ENCODE data around the gene SEMA5A. TPM values are rescaled to one million over a fixed set of nuclear protein-coding genes. Genes with fewer than 3 reads are reported as not detected.
A peak's percentile ranks its signal among the peaks of the same experiment; 100 is the strongest.

Gene SEMA5A
- polyA plus RNA-seq, 1 experiment: 98.4 TPM

GRCh38 chr5:9063615-9064245 lies 482.1 kb downstream of the SEMA5A start:
- ChIA-PET CTCF (interaction anchor here (1.2 kb wide), 1 partner anchor 14 kb away, joined by 3 read pairs; no protein-coding TSS in a partner anchor), POLR2A (no interaction called here)
- TF ChIP-seq, protein P1, sequence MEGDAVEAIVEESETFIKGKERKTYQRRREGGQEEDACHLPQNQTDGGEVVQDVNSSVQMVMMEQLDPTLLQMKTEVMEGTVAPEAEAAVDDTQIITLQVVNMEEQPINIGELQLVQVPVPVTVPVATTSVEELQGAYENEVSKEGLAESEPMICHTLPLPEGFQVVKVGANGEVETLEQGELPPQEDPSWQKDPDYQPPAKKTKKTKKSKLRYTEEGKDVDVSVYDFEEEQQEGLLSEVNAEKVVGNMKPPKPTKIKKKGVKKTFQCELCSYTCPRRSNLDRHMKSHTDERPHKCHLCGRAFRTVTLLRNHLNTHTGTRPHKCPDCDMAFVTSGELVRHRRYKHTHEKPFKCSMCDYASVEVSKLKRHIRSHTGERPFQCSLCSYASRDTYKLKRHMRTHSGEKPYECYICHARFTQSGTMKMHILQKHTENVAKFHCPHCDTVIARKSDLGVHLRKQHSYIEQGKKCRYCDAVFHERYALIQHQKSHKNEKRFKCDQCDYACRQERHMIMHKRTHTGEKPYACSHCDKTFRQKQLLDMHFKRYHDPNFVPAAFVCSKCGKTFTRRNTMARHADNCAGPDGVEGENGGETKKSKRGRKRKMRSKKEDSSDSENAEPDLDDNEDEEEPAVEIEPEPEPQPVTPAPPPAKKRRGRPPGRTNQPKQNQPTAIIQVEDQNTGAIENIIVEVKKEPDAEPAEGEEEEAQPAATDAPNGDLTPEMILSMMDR (IDR thresholded peaks at IDR 0.05; ENCODE audit: insufficient read depth, low read depth, low read length): no peak
- Histone ChIP-seq H3K4me3 (ENCODE audit: low read depth, low read length) (no peak overlapping the region), H3K36me3 (ENCODE audit: control insufficient read depth, insufficient read depth, low read length) (peaks cover 11% of the 10 kb centered on the region), H3K27me3 (ENCODE audit: control insufficient read depth, insufficient read depth, low read length) (no peaks in the 10 kb centered on the region)
- DNase-seq (ENCODE audit: low read depth): no peak

DNA sequence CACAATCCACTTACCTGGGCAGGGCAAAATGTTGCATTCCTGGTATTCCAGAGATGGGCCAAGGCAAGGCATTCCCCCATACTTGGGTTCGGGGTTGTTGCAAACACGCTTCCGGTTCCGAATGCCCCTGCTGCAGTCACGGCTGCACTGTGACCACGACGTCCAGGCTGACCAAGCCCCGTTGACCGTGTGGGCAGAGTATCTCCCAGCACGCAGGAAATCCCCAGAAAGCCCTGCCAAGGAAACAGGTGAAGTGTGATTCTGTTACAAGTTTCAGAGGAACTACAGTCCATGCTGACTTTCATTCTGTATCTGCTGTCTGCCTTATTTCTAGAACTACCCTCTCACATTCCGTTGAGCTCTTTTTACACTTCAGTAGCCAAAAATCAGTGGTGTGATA lies 483.0 kb downstream of the SEMA5A start:
- POLR2A ChIA-PET: no interaction called here

DNA sequence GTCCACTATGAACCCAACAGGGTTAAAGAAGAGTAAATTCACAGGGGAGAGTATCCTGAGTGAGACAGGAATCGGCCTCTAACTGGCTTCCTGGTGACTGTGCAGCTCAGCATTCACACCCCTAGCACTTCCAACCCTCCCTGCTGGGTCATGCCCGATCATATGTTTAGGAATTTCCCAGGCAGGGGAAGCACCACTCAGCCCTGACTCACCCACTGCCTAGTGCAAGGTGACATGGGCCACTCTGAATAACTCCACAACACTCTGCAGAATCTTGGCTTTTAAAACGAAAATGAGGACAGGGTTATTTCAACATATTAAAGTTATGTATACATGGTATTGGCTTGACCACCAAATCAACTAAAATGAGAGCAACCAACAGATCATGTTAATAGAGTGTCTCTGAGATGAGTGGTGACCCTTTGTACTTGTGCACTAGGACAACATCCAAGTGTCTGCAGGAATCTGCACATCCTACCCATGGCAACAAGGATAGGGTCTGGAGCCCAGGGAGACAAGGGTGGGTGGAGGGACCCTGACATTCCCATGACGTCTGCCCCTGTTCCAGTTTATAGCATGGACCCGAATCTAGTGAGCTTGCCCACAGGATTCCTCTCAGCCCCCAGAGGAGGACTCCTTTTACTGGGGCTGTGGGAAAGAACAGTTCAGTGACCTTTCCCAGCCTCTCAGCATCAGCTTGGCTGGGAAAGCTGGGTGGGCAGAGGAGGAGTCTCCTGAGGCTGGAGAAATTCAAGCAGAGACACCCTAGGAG lies 485.8 kb downstream of the SEMA5A start:
- POLR2A ChIA-PET: no interaction called here
- Histone ChIP-seq H3K27me3 (ENCODE audit: control insufficient read depth, insufficient read depth, low read length) (no peaks in the 10 kb centered on the region), H3K4me3 (ENCODE audit: low read depth, low read length) (no peak overlapping the region), H3K36me3 (ENCODE audit: control insufficient read depth, insufficient read depth, low read length) (peaks cover 10% of the 10 kb centered on the region)
- TF ChIP-seq, protein P1 (IDR thresholded peaks at IDR 0.05; ENCODE audit: insufficient read depth, low read depth, low read length): no peak
- peak; percentile 94 for DNase-seq (ENCODE audit: low read depth)
- CTCF ChIA-PET: interaction anchor here (0.9 kb wide), 1 partner anchor 147 kb away, joined by 3 read pairs; no protein-coding TSS in a partner anchor

More for the DNA sequence above, 483.0 kb downstream of the SEMA5A start:
- H3K27me3 ChIP-seq (ENCODE audit: control insufficient read depth, insufficient read depth, low read length): no peaks in the 10 kb centered on the region
- no peak for DNase-seq (ENCODE audit: low read depth)
- CTCF ChIA-PET: interaction anchor here (1.2 kb wide), 1 partner anchor 13 kb away, joined by 3 read pairs; no protein-coding TSS in a partner anchor
- H3K4me3 ChIP-seq (ENCODE audit: low read depth, low read length): no peak overlapping the region
- TF ChIP-seq, protein P1 (IDR thresholded peaks at IDR 0.05; ENCODE audit: insufficient read depth, low read depth, low read length): no peak
- peaks cover 11% of the 10 kb centered on the region for H3K36me3 ChIP-seq (ENCODE audit: control insufficient read depth, insufficient read depth, low read length)

DNA sequence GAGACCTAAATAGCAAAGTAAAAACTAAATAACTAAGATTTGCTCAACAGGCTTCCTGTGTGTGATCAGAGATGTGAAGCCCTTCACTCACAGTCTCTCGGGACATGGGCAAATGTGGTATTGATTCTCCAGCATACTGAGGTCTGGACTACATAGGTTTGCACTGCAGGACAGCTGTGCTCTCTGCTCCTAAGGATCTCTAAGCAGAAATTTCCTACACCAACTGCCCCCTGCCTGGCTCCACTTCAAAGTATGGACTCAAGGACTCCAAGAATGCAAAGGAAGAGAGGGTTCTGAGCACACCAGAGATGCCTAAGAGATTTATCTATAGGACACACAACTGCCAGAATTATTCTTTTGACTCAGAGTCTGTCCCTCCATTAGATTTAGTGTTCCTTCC lies 487.2 kb downstream of the SEMA5A start:
- Histone ChIP-seq H3K27me3 (ENCODE audit: control insufficient read depth, insufficient read depth, low read length) (no peaks in the 10 kb centered on the region), H3K36me3 (ENCODE audit: control insufficient read depth, insufficient read depth, low read length) (peaks cover 10% of the 10 kb centered on the region), H3K4me3 (ENCODE audit: low read depth, low read length) (no peak overlapping the region)
- DNase-seq (ENCODE audit: low read depth): no peak
- POLR2A ChIA-PET: no interaction called here
- TF ChIP-seq, protein P1 (IDR thresholded peaks at IDR 0.05; ENCODE audit: insufficient read depth, low read depth, low read length): no peak
- CTCF ChIA-PET: interaction anchor here (0.7 to 1.0 kb wide), 2 partner anchors 17 to 84 kb away, joined by 3 read pairs; no protein-coding TSS in a partner anchor

DNA sequence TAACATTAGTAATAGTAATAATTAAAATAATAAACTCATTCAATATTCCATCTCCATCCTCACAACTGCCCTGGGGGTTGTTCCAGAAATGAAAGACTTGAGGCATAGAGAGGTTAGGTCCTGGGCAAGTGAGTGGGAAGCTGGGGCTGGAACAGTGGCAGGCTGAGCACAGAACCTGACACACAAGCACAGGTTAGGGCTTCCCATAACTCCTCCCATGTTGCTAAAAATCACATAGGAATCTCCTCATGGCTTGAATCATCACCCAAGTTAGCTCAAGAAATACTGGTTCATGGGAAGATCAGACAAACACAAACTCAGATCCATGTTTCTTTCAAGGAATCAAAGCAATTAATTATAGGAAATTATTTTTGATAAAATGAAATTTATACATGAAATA lies 487.7 kb downstream of the SEMA5A start:
- no peak for DNase-seq (ENCODE audit: low read depth)
- Histone ChIP-seq H3K36me3 (ENCODE audit: control insufficient read depth, insufficient read depth, low read length) (peaks cover 11% of the 10 kb centered on the region), H3K27me3 (ENCODE audit: control insufficient read depth, insufficient read depth, low read length) (no peaks in the 10 kb centered on the region), H3K4me3 (ENCODE audit: low read depth, low read length) (no peak overlapping the region)
- POLR2A ChIA-PET: no interaction called here
- TF ChIP-seq, protein P1 (IDR thresholded peaks at IDR 0.05; ENCODE audit: insufficient read depth, low read depth, low read length): no peak
- CTCF ChIA-PET: interaction anchor here (1.0 kb wide), 1 partner anchor 16 kb away, joined by 3 read pairs; no protein-coding TSS in a partner anchor

Data from BJ (cell line).